GM12892 (cell line): ENCODE measurements around the gene PRKAG3.

Experiments used
- POLR2A ChIP-seq: IDR thresholded peaks from 2 replicates; pipeline ENCODE4 v1.6.1; 2011; ENCODE audit warnings: low read depth, low read length, control low read depth
- POLR2AphosphoS5 ChIP-seq: IDR thresholded peaks from 2 replicates; pipeline ENCODE4 v1.6.1; 2011; ENCODE audit warnings: low read depth, low read length, control low read depth

DNA sequence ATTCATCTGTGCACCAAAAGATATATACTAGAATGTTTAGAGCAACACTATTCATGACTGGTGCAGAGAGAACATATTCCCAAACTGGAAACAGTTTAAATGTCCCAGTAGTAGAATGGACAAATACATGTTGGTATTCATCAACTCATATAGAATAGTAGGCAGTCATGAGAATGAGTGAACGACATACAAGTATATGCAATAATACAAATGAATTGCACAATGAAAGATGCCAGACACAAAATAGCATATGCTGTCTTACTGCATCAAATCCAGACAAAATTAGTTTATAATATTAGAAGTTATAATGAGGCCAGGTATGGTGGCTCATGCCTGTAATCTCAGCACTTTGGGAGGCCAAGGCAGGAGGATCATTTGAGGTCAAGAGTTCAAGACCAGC is 8.3 kb upstream of the PRKAG3 start:
- TF ChIP-seq POLR2A (no peak), POLR2AphosphoS5 (no peak)
